B cell (primary cell): Measurements from ENCODE around the gene LCMT2. TPM values are rescaled to one million over a fixed set of nuclear protein-coding genes. Genes with fewer than 3 reads are reported as not detected.

Source experiments
- polyA plus RNA-seq: library from polyadenylated mRNA; depleted of rRNA; stranded (reverse); fragments of >200 nt; gene quantifications from 2 replicates; pipeline ENCODE4 v1.2.3, GENCODE V29; 2012
- total RNA-seq, 2 donors: library from RNA; stranded (reverse); fragments of 120-200 nt in 1 of 2; gene quantifications; 1 replicate in 1 of 2; 2 replicates in 1 of 2; pipeline versions ENCODE4 v1.2.3 to v1.2.4, GENCODE V29; 2013 to 2022

LCMT2 gene
- total and polyA plus RNA-seq, 2 donors (not counting 1 experiment from before 2014, with no cell fraction given), result 7.5 to 12.8 TPM

Other genes starting within 250 kb of the LCMT2 start
- 60.7 and 66.7 TPM in 2 replicates for gene UBR1, start 224.5 kb downstream of the LCMT2 start, total RNA-seq
- gene UBR1, start 224.5 kb downstream of the LCMT2 start, polyA plus RNA-seq, result 9.7 and 14.5 TPM in 2 replicates
- 65.3 and 74.4 TPM in 2 replicates for gene TMEM62, start 197.0 kb downstream of the LCMT2 start, total RNA-seq
- gene TMEM62, start 197.0 kb downstream of the LCMT2 start, polyA plus RNA-seq, result 18.6 and 24.4 TPM in 2 replicates
- gene CCNDBP1, start 145.2 kb downstream of the LCMT2 start, total RNA-seq, result 113 and 116 TPM in 2 replicates
- gene CCNDBP1, start 145.2 kb downstream of the LCMT2 start, polyA plus RNA-seq, result 111 and 127 TPM in 2 replicates
- gene EPB42, start 109.6 kb downstream of the LCMT2 start, total RNA-seq, result not detected in 2 replicates
- not detected in 2 replicates for gene EPB42, start 109.6 kb downstream of the LCMT2 start, polyA plus RNA-seq
- 0.42 TPM in 1 of 2 replicates, not detected in the other for gene TGM5, start 63.6 kb downstream of the LCMT2 start, total RNA-seq
- not detected in 2 replicates for gene TGM5, start 63.6 kb downstream of the LCMT2 start, polyA plus RNA-seq
- not detected in 2 replicates for gene TGM7, start 28.3 kb downstream of the LCMT2 start, total RNA-seq
- not detected in 2 replicates for gene TGM7, start 28.3 kb downstream of the LCMT2 start, polyA plus RNA-seq
- gene ZSCAN29, start 40.5 kb upstream of the LCMT2 start, total RNA-seq, result 51.5 and 54.4 TPM in 2 replicates
- gene ZSCAN29, start 40.5 kb upstream of the LCMT2 start, polyA plus RNA-seq, result 14.9 and 16.1 TPM in 2 replicates
- gene TUBGCP4, start 40.5 kb upstream of the LCMT2 start, total RNA-seq, result 24.0 and 31.6 TPM in 2 replicates
- gene TUBGCP4, start 40.5 kb upstream of the LCMT2 start, polyA plus RNA-seq, result 9.4 and 10.0 TPM in 2 replicates
- gene TP53BP1, start 162.6 kb upstream of the LCMT2 start, total RNA-seq, result 70.5 and 88.4 TPM in 2 replicates
- gene TP53BP1, start 162.6 kb upstream of the LCMT2 start, polyA plus RNA-seq, result 13.1 and 17.6 TPM in 2 replicates
- gene MAP1A, start 187.0 kb upstream of the LCMT2 start, total RNA-seq, result 0.07 and 0.17 TPM in 2 replicates
- gene MAP1A, start 187.0 kb upstream of the LCMT2 start, polyA plus RNA-seq, result 0.03 and 0.06 TPM in 2 replicates